HepG2 (cell line): ENCODE measurements around the gene AXIN1. TPM values are rescaled to one million over a fixed set of nuclear protein-coding genes. Genes with fewer than 3 reads are reported as not detected.

Experiments
- HNRNPLL ChIP-seq: fragments of 200-400 bp; formaldehyde crosslinking; IDR thresholded peaks from 2 replicates; pipeline ENCODE4 v1.6.1; 2017; ENCODE audit warnings: mild to moderate bottlenecking, low read depth, low read length; ENCODE audit not compliant: poor library complexity, severe bottlenecking
- MXI1 ChIP-seq: IDR thresholded peaks from 3 replicates; pipeline ENCODE4 v1.6.1; 2012; ENCODE audit warnings: low read depth, low read length, inconsistent platforms, borderline replicate concordance
- PCBP2 ChIP-seq: fragments of 200-400 bp; formaldehyde crosslinking; optimal IDR thresholded peaks from 2 replicates; pipeline ENCODE3; 2018; ENCODE audit warnings: low read length, low read depth; ENCODE audit not compliant: poor library complexity, severe bottlenecking
- POLR2A ChIP-seq, 2 experiments: IDR thresholded peaks; 2 replicates each; pipeline ENCODE4 v1.6.1; 2011; ENCODE audit warnings: low read depth in 2 of 2, low read length in 2 of 2, mild to moderate bottlenecking in 1 of 2, moderate library complexity in 1 of 2; ENCODE audit not compliant: insufficient read depth in 1 of 2
- PRMT3 ChIP-seq: sonication (generic); formaldehyde crosslinking; IDR thresholded peaks from 2 replicates; pipeline ENCODE4 v1.8.1; 2022; ENCODE audit warnings: low read depth, mild to moderate bottlenecking, moderate library complexity, missing genetic modification reagents, borderline replicate concordance
- RBFOX2 ChIP-seq: fragments of 200-400 bp; formaldehyde crosslinking; IDR thresholded peaks from 2 replicates; pipeline ENCODE4 v1.6.1; 2017; ENCODE audit warnings: low read depth, mild to moderate bottlenecking, low read length
- SKI ChIP-seq: fragments of 450-650 bp; IDR thresholded peaks from one replicate; pipeline ENCODE4 v1.6.1; 2018; ENCODE audit warnings: mild to moderate bottlenecking; ENCODE audit not compliant: partially characterized antibody
- SRSF1 ChIP-seq: fragments of 200-400 bp; formaldehyde crosslinking; optimal IDR thresholded peaks from 2 replicates; pipeline ENCODE3; 2017; ENCODE audit warnings: mild to moderate bottlenecking, low read depth, low read length, moderate library complexity
- ZFY ChIP-seq: sonication (generic); formaldehyde crosslinking; IDR thresholded peaks from 2 replicates; pipeline ENCODE4 v1.4.0; 2020; ENCODE audit warnings: missing genetic modification reagents
- ZIK1 ChIP-seq: sonication (generic); formaldehyde crosslinking; IDR thresholded peaks from 2 replicates; pipeline ENCODE4 v1.5.0; 2020; ENCODE audit warnings: mild to moderate bottlenecking, low read depth, missing genetic modification reagents, borderline replicate concordance
- ZNF329 ChIP-seq: sonication (generic); formaldehyde crosslinking; IDR thresholded peaks from 2 replicates; pipeline ENCODE4 v1.9.0; 2021; ENCODE audit warnings: low read depth, mild to moderate bottlenecking, missing genetic modification reagents
- polyA plus RNA-seq, 8 experiments: library from polyadenylated mRNA; depleted of rRNA in 3 of 8; stranded (reverse) in 7 of 8; unstranded in 1 of 8; fragments of >200 nt; fragmentation: Illumina TruSeq in 4 of 8; extraction: Trizol in 4 of 8; gene quantifications; 2 replicates each; pipeline versions ENCODE4 v1.2.1 to v1.2.3, GENCODE V29; 2011 to 2016; ENCODE audit warnings: low read depth in 4 of 8, missing spikeins in 1 of 8, mixed read lengths in 1 of 8; ENCODE audit not compliant: insufficient read depth in 1 of 8
- total RNA-seq, 5 experiments: library from RNA; depleted of rRNA; stranded (reverse); fragments of >200 nt; fragmentation: Illumina TruSeq; extraction: Trizol; gene quantifications; 2 replicates each; pipeline ENCODE4 v1.2.3, GENCODE V29; 2016; ENCODE audit warnings: low read depth in 1 of 5
- TF ChIP-seq, protein P1 (sequence below): IDR thresholded peaks from 2 replicates; pipeline ENCODE4 v1.6.1; 2012; ENCODE audit warnings: low read length, improper control_type of control experiment
- TF ChIP-seq, protein P2 (sequence below): sonication (generic); formaldehyde crosslinking; IDR thresholded peaks from 2 replicates; pipeline ENCODE4 v1.4.0; 2020; ENCODE audit warnings: missing genetic modification reagents
- TF ChIP-seq, protein P3 (sequence below): sonication (generic); formaldehyde crosslinking; IDR thresholded peaks from 2 replicates; pipeline ENCODE4 v1.4.0; 2020; ENCODE audit warnings: missing genetic modification reagents
- TF ChIP-seq, protein P4 (sequence below): sonication (generic); formaldehyde crosslinking; IDR thresholded peaks from 2 replicates; pipeline ENCODE4 v1.4.0; 2020; ENCODE audit warnings: mild to moderate bottlenecking, missing genetic modification reagents

Gene AXIN1
- total and polyA plus RNA-seq, 2 of the 13 experiments (the other 11 are each of a cell fraction or from before 2014, with no cell fraction given): 24.0 to 26.0 TPM

DNA sequence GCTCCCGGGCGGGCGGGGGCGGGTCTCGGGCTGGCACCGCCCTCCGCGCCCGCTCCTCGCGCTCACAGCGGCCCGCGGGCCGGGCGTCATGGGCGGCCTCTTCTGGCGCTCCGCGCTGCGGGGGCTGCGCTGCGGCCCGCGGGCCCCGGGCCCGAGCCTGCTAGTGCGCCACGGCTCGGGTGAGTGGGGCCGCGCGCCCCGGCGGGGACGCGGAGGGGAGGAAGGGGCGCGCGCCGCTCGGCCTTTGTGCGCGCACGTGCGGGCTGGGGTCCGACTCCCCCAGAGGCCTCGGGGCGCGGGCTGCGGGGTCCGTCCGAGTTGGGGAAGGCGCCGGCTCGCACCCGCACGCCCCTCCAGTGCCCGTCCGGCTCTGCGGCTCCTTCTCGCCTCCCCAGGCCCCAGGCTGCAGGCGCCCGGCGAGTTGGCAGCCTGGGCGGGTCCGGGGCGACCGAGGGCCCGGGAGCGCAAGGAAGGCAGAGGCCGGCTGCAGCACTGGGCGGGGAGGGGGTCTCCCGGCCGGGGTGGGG lies 44.7 kb upstream of the AXIN1 start, which contains the start of gene NME4 (continued):
- TF ChIP-seq ZIK1: 0 out of 2 replicates have a peak, but pooled peaks have one; percentile 28
- peak; percentile 86 for TF ChIP-seq ZFY
- peak; percentile 27 for TF ChIP-seq SKI
- no peak for TF ChIP-seq PCBP2
- peak; percentile 19; the same call in 1 of the 3 replicates for TF ChIP-seq MXI1
- peak; percentile 37 for TF ChIP-seq HNRNPLL
- peak in 1 of 2 experiments; percentile 57; a peak in 3 of 4 replicates for TF ChIP-seq POLR2A (IDR thresholded peaks at IDR 0.05; ENCODE audit: insufficient read depth in 1 of 2, low read depth in 2 of 2, low read length in 2 of 2)
- TF ChIP-seq, protein P1, sequence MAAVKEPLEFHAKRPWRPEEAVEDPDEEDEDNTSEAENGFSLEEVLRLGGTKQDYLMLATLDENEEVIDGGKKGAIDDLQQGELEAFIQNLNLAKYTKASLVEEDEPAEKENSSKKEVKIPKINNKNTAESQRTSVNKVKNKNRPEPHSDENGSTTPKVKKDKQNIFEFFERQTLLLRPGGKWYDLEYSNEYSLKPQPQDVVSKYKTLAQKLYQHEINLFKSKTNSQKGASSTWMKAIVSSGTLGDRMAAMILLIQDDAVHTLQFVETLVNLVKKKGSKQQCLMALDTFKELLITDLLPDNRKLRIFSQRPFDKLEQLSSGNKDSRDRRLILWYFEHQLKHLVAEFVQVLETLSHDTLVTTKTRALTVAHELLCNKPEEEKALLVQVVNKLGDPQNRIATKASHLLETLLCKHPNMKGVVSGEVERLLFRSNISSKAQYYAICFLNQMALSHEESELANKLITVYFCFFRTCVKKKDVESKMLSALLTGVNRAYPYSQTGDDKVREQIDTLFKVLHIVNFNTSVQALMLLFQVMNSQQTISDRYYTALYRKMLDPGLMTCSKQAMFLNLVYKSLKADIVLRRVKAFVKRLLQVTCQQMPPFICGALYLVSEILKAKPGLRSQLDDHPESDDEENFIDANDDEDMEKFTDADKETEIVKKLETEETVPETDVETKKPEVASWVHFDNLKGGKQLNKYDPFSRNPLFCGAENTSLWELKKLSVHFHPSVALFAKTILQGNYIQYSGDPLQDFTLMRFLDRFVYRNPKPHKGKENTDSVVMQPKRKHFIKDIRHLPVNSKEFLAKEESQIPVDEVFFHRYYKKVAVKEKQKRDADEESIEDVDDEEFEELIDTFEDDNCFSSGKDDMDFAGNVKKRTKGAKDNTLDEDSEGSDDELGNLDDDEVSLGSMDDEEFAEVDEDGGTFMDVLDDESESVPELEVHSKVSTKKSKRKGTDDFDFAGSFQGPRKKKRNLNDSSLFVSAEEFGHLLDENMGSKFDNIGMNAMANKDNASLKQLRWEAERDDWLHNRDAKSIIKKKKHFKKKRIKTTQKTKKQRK: no peak
- no peak for TF ChIP-seq PRMT3
- TF ChIP-seq, protein P2, sequence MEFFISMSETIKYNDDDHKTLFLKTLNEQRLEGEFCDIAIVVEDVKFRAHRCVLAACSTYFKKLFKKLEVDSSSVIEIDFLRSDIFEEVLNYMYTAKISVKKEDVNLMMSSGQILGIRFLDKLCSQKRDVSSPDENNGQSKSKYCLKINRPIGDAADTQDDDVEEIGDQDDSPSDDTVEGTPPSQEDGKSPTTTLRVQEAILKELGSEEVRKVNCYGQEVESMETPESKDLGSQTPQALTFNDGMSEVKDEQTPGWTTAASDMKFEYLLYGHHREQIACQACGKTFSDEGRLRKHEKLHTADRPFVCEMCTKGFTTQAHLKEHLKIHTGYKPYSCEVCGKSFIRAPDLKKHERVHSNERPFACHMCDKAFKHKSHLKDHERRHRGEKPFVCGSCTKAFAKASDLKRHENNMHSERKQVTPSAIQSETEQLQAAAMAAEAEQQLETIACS: peak; percentile 84
- 0 out of 2 replicates have a peak, but pooled peaks have one; percentile 14 for TF ChIP-seq ZNF329 (CRISPR knock-in tag)
- peak; percentile 76 for TF ChIP-seq RBFOX2
- peak; percentile 21 for TF ChIP-seq SRSF1
- TF ChIP-seq, protein P3, sequence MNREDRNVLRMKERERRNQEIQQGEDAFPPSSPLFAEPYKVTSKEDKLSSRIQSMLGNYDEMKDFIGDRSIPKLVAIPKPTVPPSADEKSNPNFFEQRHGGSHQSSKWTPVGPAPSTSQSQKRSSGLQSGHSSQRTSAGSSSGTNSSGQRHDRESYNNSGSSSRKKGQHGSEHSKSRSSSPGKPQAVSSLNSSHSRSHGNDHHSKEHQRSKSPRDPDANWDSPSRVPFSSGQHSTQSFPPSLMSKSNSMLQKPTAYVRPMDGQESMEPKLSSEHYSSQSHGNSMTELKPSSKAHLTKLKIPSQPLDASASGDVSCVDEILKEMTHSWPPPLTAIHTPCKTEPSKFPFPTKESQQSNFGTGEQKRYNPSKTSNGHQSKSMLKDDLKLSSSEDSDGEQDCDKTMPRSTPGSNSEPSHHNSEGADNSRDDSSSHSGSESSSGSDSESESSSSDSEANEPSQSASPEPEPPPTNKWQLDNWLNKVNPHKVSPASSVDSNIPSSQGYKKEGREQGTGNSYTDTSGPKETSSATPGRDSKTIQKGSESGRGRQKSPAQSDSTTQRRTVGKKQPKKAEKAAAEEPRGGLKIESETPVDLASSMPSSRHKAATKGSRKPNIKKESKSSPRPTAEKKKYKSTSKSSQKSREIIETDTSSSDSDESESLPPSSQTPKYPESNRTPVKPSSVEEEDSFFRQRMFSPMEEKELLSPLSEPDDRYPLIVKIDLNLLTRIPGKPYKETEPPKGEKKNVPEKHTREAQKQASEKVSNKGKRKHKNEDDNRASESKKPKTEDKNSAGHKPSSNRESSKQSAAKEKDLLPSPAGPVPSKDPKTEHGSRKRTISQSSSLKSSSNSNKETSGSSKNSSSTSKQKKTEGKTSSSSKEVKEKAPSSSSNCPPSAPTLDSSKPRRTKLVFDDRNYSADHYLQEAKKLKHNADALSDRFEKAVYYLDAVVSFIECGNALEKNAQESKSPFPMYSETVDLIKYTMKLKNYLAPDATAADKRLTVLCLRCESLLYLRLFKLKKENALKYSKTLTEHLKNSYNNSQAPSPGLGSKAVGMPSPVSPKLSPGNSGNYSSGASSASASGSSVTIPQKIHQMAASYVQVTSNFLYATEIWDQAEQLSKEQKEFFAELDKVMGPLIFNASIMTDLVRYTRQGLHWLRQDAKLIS: no peak
- TF ChIP-seq, protein P4, sequence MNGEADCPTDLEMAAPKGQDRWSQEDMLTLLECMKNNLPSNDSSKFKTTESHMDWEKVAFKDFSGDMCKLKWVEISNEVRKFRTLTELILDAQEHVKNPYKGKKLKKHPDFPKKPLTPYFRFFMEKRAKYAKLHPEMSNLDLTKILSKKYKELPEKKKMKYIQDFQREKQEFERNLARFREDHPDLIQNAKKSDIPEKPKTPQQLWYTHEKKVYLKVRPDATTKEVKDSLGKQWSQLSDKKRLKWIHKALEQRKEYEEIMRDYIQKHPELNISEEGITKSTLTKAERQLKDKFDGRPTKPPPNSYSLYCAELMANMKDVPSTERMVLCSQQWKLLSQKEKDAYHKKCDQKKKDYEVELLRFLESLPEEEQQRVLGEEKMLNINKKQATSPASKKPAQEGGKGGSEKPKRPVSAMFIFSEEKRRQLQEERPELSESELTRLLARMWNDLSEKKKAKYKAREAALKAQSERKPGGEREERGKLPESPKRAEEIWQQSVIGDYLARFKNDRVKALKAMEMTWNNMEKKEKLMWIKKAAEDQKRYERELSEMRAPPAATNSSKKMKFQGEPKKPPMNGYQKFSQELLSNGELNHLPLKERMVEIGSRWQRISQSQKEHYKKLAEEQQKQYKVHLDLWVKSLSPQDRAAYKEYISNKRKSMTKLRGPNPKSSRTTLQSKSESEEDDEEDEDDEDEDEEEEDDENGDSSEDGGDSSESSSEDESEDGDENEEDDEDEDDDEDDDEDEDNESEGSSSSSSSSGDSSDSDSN (CRISPR knock-in tag): peak; percentile 61; the same call in 1 of the 2 replicates
